Measurements from ENCODE around the gene TH.

TH gene

DNA sequence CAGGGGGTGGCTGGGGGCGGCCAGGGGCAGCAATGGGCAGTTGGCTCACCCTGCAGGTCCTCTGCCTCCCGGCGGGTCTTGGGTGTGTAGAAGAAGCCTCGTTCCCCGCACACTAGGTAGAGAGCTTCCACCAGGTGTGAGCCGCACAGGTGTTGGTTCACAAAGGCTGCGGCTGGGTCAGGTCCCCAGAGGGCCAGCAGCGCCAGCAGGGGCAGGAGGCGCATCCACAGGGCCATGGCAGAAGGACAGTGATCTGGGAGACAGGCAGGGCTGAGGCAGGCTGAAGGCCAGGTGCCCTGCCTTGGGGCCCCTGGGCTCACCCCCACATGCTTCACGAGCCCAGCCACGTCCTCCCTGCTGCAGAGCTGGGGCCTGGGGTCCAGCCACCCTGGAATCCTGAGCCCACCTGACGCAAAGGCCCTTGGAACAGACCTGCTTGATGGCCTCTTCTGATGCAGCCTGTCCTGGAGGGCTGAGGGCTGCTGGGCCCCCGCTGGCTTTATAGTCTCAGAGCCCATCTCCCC, 10.8 kb downstream of the TH start, which contains the start of gene INS:
TSS of gene INS (minus strand) at position 474 of the 524 bp plus-strand sequence. CDS start at position 236, 238 bp downstream.
- no peak within 1 kb of the TSS for H3K4me3 ChIP-seq (ENCODE audit: low read depth, low read length)
- no peak for DNase-seq (ENCODE audit: low read depth)
- TF ChIP-seq MYC (IDR thresholded peaks at IDR 0.05; ENCODE audit: low read depth, low read length) (no peak), CTCF (IDR thresholded peaks at IDR 0.05; ENCODE audit: low read depth, low read length) (no peak), POLR2A (IDR thresholded peaks at IDR 0.05; ENCODE audit: extremely low read depth, insufficient read length) (no peak)
- TF ChIP-seq, protein P1, sequence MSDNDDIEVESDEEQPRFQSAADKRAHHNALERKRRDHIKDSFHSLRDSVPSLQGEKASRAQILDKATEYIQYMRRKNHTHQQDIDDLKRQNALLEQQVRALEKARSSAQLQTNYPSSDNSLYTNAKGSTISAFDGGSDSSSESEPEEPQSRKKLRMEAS (IDR thresholded peaks at IDR 0.05; ENCODE audit: low read depth, low read length): no peak

- H3K4me3 ChIP-seq (ENCODE audit: low read depth, low read length): no peak overlapping the region
- DNase-seq (ENCODE audit: low read depth): no peak
- TF ChIP-seq MYC (IDR thresholded peaks at IDR 0.05; ENCODE audit: low read depth, low read length): no peak
- TF ChIP-seq POLR2A (IDR thresholded peaks at IDR 0.05; ENCODE audit: extremely low read depth, insufficient read length): no peak
- no peak for TF ChIP-seq CTCF (IDR thresholded peaks at IDR 0.05; ENCODE audit: low read depth, low read length)
- TF ChIP-seq, protein P1 (IDR thresholded peaks at IDR 0.05; ENCODE audit: low read depth, low read length): no peak
Measured at GRCh38 chr11:2159536-2160413, 11.8 kb downstream of the TH start.

GRCh38 chr11:2158966-2159365, 12.6 kb downstream of the TH start:
- H3K4me3 ChIP-seq (ENCODE audit: low read depth, low read length): no peak overlapping the region
- TF ChIP-seq CTCF (IDR thresholded peaks at IDR 0.05; ENCODE audit: low read depth, low read length): no peak
- TF ChIP-seq POLR2A (IDR thresholded peaks at IDR 0.05; ENCODE audit: extremely low read depth, insufficient read length): no peak
- TF ChIP-seq, protein P1 (IDR thresholded peaks at IDR 0.05; ENCODE audit: low read depth, low read length): no peak
- no peak for TF ChIP-seq MYC (IDR thresholded peaks at IDR 0.05; ENCODE audit: low read depth, low read length)
- DNase-seq (ENCODE audit: low read depth): no peak

DNA sequence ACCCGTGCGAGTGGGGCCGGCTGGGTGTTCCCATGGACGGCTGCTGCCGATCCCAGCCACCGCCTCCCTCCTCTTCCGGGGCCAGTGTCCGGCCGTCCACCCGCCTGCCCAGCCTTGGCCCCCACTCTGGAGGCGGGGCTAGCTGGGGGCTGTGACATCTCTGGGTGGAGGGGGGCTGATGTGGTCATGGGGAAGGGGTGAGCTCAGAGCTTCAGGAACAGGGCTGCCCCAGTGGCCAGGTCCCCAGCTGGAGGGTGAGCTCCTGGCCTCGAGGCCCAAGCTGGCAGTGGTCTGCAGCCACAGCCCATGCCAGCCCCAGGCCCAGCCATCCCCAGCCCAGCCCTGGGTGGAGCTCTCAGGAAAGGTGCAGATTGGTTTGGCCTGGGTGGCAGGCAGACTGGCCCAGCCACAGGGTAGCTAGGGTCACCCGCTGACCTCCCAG, 13.3 kb downstream of the TH start:
- H3K4me3 ChIP-seq (ENCODE audit: low read depth, low read length): no peak overlapping the region
- TF ChIP-seq POLR2A (IDR thresholded peaks at IDR 0.05; ENCODE audit: extremely low read depth, insufficient read length) (no peak), MYC (IDR thresholded peaks at IDR 0.05; ENCODE audit: low read depth, low read length) (no peak), CTCF (IDR thresholded peaks at IDR 0.05; ENCODE audit: low read depth, low read length) (no peak)
- TF ChIP-seq, protein P1 (IDR thresholded peaks at IDR 0.05; ENCODE audit: low read depth, low read length): no peak

GRCh38 chr11:2157294-2158040, 14.1 kb downstream of the TH start:
- no peak overlapping the region for H3K4me3 ChIP-seq (ENCODE audit: low read depth, low read length)
- TF ChIP-seq, protein P1 (IDR thresholded peaks at IDR 0.05; ENCODE audit: low read depth, low read length): no peak
- TF ChIP-seq POLR2A (IDR thresholded peaks at IDR 0.05; ENCODE audit: extremely low read depth, insufficient read length): no peak
- no peak for TF ChIP-seq CTCF (IDR thresholded peaks at IDR 0.05; ENCODE audit: low read depth, low read length)
- no peak for DNase-seq (ENCODE audit: low read depth)

More for the DNA sequence above, 13.3 kb downstream of the TH start:
- no peak for DNase-seq (ENCODE audit: low read depth)

Measured in NB4 (cell line).